GM23338 (cell line): ENCODE measurements around the gene ARHGAP28. TPM values are rescaled to one million over a fixed set of nuclear protein-coding genes. Genes with fewer than 3 reads are reported as not detected.

ENCODE experiments used
- ATAC-seq: fragments of 200-7000 bp; cut with Tn5 transposase; 3 replicates; pipeline ENCODE4 v1.9.1; 2020
- DNase-seq: peaks from one replicate; pipeline ENCODE4 v3.0.0-alpha.2; 2015; ENCODE audit warnings: low spot score
- H2AFZ ChIP-seq: fragments of 200-600 bp; sonication (generic); 2 replicates; pipeline ENCODE4 v1.8.0; 2016; ENCODE audit warnings: antibody characterized with exemption, mild to moderate bottlenecking, moderate library complexity
- H3F3A ChIP-seq: fragments of 200-600 bp; sonication (generic); replicated peaks from 2 replicates; pipeline ENCODE4 v1.8.0; 2017; ENCODE audit warnings: antibody characterized with exemption, mixed run types, low read depth
- H3K27ac ChIP-seq: fragments of 200-600 bp; sonication (generic); 2 replicates; pipeline ENCODE4 v1.6.1; 2016; ENCODE audit warnings: low read depth
- H3K27me3 ChIP-seq: fragments of 200-600 bp; sonication (generic); 2 replicates; pipeline ENCODE4 v1.8.0; 2016; ENCODE audit warnings: mild to moderate bottlenecking, mixed run types, moderate library complexity; ENCODE audit not compliant: insufficient read depth
- H3K36me3 ChIP-seq: fragments of 200-600 bp; sonication (generic); 2 replicates; pipeline ENCODE4 v1.8.0; 2016; ENCODE audit warnings: mild to moderate bottlenecking; ENCODE audit not compliant: insufficient read depth
- H3K4me1 ChIP-seq: fragments of 200-600 bp; sonication (generic); 2 replicates; pipeline ENCODE4 v1.8.0; 2016; ENCODE audit warnings: mild to moderate bottlenecking, moderate library complexity; ENCODE audit not compliant: insufficient read depth
- H3K4me2 ChIP-seq: fragments of 200-600 bp; sonication (generic); 2 replicates; pipeline ENCODE4 v1.7.1; 2017; ENCODE audit warnings: mixed run types
- H3K4me3 ChIP-seq: fragments of 200-600 bp; sonication (generic); 2 replicates; pipeline ENCODE4 v1.6.1; 2016; ENCODE audit warnings: mixed run types
- H3K79me2 ChIP-seq: fragments of 200-600 bp; sonication (generic); replicated peaks from 2 replicates; pipeline ENCODE4 v1.8.0; 2017; ENCODE audit warnings: mild to moderate bottlenecking; ENCODE audit not compliant: insufficient read depth
- H3K9me2 ChIP-seq: fragments of 200-600 bp; sonication (generic); 2 replicates; pipeline ENCODE4 v1.8.0; 2017; ENCODE audit not compliant: insufficient read depth
- H4K20me1 ChIP-seq: fragments of 200-600 bp; sonication (generic); replicated peaks from 2 replicates; pipeline ENCODE4 v1.8.0; 2017; ENCODE audit warnings: mild to moderate bottlenecking; ENCODE audit not compliant: insufficient read depth
- H3K27ac Mint-ChIP-seq: 2 replicates; pipeline ENCODE4 v1.8.0; 2020; ENCODE audit warnings: inconsistent platforms, mild to moderate bottlenecking, moderate library complexity, mixed read lengths
- H3K27me3 Mint-ChIP-seq: 3 replicates; pipeline ENCODE4 v1.8.0; 2022; ENCODE audit warnings: low read depth, mild to moderate bottlenecking, moderate library complexity, mixed read lengths, inconsistent platforms; ENCODE audit not compliant: insufficient read depth, poor library complexity
- H3K36me3 Mint-ChIP-seq: 3 replicates; pipeline ENCODE4 v1.8.0; 2021; ENCODE audit warnings: low read depth, mild to moderate bottlenecking, inconsistent platforms, moderate library complexity, mixed read lengths
- H3K4me1 Mint-ChIP-seq: 3 replicates; pipeline ENCODE4 v1.8.0; 2020; ENCODE audit warnings: mild to moderate bottlenecking, inconsistent platforms, mixed read lengths
- H3K4me3 Mint-ChIP-seq: 3 replicates; pipeline ENCODE4 v1.8.0; 2021; ENCODE audit warnings: moderate library complexity, mild to moderate bottlenecking, inconsistent platforms, mixed read lengths
- H3K9me3 Mint-ChIP-seq: 3 replicates; pipeline ENCODE4 v1.8.0; 2020; ENCODE audit warnings: moderate library complexity, mild to moderate bottlenecking, inconsistent platforms, mixed read lengths
- CREB1 ChIP-seq: fragments of 250-450 bp; sonication (Bioruptor Pico); IDR thresholded peaks from 2 replicates; pipeline ENCODE4 v1.5.0; 2020; ENCODE audit warnings: low read depth, mild to moderate bottlenecking, moderate library complexity
- EZH2 ChIP-seq: fragments of 200-600 bp; sonication (generic); IDR thresholded peaks from one replicate; pipeline ENCODE4 v1.8.0; 2017; ENCODE audit warnings: antibody characterized with exemption, mild to moderate bottlenecking, low read depth; ENCODE audit not compliant: unreplicated experiment
- EZH2phosphoT487 ChIP-seq: fragments of 200-600 bp; sonication (generic); IDR thresholded peaks from one replicate; pipeline ENCODE4 v1.8.1; 2018; ENCODE audit warnings: antibody characterized with exemption; ENCODE audit not compliant: unreplicated experiment
- JUNB ChIP-seq: IDR thresholded peaks from one replicate; pipeline ENCODE4 v1.6.1; 2016; ENCODE audit warnings: antibody characterized with exemption; ENCODE audit not compliant: unreplicated experiment
- NANOG ChIP-seq: IDR thresholded peaks from 2 replicates; pipeline ENCODE4 v1.6.1; 2016; ENCODE audit warnings: antibody characterized with exemption, borderline replicate concordance
- POLR2AphosphoS5 ChIP-seq: IDR thresholded peaks from 2 replicates; pipeline ENCODE4 v1.6.1; 2016; ENCODE audit warnings: antibody characterized with exemption, low read depth
- STAT1 ChIP-seq: IDR thresholded peaks from one replicate; pipeline ENCODE4 v1.6.1; 2016; ENCODE audit warnings: antibody characterized with exemption; ENCODE audit not compliant: unreplicated experiment
- ZNF114 ChIP-seq: fragments of 250-450 bp; sonication (Bioruptor Pico); IDR thresholded peaks from 2 replicates; pipeline ENCODE4 v1.5.0; 2020; ENCODE audit warnings: mild to moderate bottlenecking, moderate library complexity
- ZNF331 ChIP-seq: fragments of 250-450 bp; sonication (Bioruptor Pico); IDR thresholded peaks from 2 replicates; pipeline ENCODE4 v1.5.0; 2020; ENCODE audit warnings: low read depth, mild to moderate bottlenecking, moderate library complexity
- polyA plus RNA-seq: library from polyadenylated mRNA; unstranded; fragments of >200 nt; fragmentation: Nextera tagmentation; extraction: Ambion mirVana; gene quantifications from 2 replicates; pipeline ENCODE4 v1.2.1, GENCODE V29; 2016
- total RNA-seq: library from RNA; depleted of rRNA; stranded (reverse); fragments of >200 nt; shearing (Covaris generic); gene quantifications from 2 replicates; pipeline ENCODE4 v1.2.3, GENCODE V29; 2014
- TF ChIP-seq, protein P1 (sequence below): IDR thresholded peaks from 2 replicates; pipeline ENCODE4 v1.6.1; 2016; ENCODE audit warnings: antibody characterized with exemption
- TF ChIP-seq, protein P2 (sequence below): IDR thresholded peaks from one replicate; pipeline ENCODE4 v1.6.1; 2018; ENCODE audit warnings: antibody characterized with exemption; ENCODE audit not compliant: unreplicated experiment
- TF ChIP-seq, protein P3 (sequence below), 2 experiments: fragments of 200-600 bp in 1 of 2; sonication (generic) in 1 of 2; conservative IDR thresholded peaks; 2 replicates each; pipeline versions ENCODE4 v1.5.1 to v1.6.1; 2016 to 2017; ENCODE audit warnings: antibody characterized with exemption in 2 of 2, low read depth in 2 of 2, mild to moderate bottlenecking in 2 of 2, moderate library complexity in 1 of 2
- TF ChIP-seq, protein P4 (sequence below): fragments of 250-450 bp; sonication (Bioruptor Pico); IDR thresholded peaks from 2 replicates; pipeline ENCODE4 v1.5.0; 2020; ENCODE audit warnings: mild to moderate bottlenecking, moderate library complexity

Gene ARHGAP28
- total and polyA plus RNA-seq, 2 experiments from 2014 or later = 2.8 to 9.6 TPM

DNA sequence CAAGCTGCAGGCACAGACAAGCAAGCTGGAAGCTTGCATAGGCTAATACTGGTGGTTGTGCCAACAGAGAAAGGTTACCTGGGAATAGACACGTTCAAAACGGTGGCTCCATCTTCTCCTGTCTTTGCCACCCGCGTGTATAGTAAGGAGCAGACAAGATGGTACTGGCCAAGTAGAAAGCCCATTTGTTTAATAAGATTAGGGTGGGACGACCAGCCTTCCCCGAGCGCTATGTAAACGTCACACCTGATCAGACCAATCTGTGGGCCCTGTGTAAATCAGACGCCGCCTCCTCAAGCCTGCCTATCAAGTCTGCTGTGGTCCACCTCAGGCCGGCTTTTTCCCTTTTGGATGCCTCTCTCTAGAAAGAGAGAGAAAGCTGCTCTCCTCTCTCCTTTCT, 198.8 kb downstream of the ARHGAP28 start:
- Histone ChIP-seq H3K27me3 (no peaks in the 10 kb centered on the region), H3K4me2 (no peak overlapping the region), H3K36me3 (no peaks in the 10 kb centered on the region), H3K4me1 (no peaks in the 10 kb centered on the region), H3K4me3 (no peak overlapping the region), H3K79me2 (no peaks in the 10 kb centered on the region), H2AFZ (0 out of 2 replicates have a peak overlapping the region, but pooled peaks have one; percentile 18), H3F3A (no peaks in the 10 kb centered on the region), H4K20me1 (no peaks in the 10 kb centered on the region), H3K27ac (no peak overlapping the region), H3K9me2 (no peaks in the 10 kb centered on the region)
- DNase-seq (no peak), ATAC-seq (no peak)
- H3K27ac Mint-ChIP-seq = no peak overlapping the region
- no peaks in the 10 kb centered on the region; the same call in 2 of the 3 replicates for H3K9me3 Mint-ChIP-seq
- peaks cover 3% of the 10 kb centered on the region for H3K27me3 Mint-ChIP-seq
- TF ChIP-seq EZH2 (no peak), POLR2AphosphoS5 (no peak), ZNF114 (CRISPR knock-in tag) (no peak), ZNF331 (CRISPR knock-in tag) (no peak), STAT1 (no peak), NANOG (no peak), JUNB (no peak), CREB1 (CRISPR knock-in tag) (no peak), EZH2phosphoT487 (no peak)
- TF ChIP-seq, protein P1, sequence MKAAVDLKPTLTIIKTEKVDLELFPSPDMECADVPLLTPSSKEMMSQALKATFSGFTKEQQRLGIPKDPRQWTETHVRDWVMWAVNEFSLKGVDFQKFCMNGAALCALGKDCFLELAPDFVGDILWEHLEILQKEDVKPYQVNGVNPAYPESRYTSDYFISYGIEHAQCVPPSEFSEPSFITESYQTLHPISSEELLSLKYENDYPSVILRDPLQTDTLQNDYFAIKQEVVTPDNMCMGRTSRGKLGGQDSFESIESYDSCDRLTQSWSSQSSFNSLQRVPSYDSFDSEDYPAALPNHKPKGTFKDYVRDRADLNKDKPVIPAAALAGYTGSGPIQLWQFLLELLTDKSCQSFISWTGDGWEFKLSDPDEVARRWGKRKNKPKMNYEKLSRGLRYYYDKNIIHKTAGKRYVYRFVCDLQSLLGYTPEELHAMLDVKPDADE = no peak
- TF ChIP-seq, protein P2, sequence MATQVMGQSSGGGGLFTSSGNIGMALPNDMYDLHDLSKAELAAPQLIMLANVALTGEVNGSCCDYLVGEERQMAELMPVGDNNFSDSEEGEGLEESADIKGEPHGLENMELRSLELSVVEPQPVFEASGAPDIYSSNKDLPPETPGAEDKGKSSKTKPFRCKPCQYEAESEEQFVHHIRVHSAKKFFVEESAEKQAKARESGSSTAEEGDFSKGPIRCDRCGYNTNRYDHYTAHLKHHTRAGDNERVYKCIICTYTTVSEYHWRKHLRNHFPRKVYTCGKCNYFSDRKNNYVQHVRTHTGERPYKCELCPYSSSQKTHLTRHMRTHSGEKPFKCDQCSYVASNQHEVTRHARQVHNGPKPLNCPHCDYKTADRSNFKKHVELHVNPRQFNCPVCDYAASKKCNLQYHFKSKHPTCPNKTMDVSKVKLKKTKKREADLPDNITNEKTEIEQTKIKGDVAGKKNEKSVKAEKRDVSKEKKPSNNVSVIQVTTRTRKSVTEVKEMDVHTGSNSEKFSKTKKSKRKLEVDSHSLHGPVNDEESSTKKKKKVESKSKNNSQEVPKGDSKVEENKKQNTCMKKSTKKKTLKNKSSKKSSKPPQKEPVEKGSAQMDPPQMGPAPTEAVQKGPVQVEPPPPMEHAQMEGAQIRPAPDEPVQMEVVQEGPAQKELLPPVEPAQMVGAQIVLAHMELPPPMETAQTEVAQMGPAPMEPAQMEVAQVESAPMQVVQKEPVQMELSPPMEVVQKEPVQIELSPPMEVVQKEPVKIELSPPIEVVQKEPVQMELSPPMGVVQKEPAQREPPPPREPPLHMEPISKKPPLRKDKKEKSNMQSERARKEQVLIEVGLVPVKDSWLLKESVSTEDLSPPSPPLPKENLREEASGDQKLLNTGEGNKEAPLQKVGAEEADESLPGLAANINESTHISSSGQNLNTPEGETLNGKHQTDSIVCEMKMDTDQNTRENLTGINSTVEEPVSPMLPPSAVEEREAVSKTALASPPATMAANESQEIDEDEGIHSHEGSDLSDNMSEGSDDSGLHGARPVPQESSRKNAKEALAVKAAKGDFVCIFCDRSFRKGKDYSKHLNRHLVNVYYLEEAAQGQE = no peak
- TF ChIP-seq, protein P3, sequence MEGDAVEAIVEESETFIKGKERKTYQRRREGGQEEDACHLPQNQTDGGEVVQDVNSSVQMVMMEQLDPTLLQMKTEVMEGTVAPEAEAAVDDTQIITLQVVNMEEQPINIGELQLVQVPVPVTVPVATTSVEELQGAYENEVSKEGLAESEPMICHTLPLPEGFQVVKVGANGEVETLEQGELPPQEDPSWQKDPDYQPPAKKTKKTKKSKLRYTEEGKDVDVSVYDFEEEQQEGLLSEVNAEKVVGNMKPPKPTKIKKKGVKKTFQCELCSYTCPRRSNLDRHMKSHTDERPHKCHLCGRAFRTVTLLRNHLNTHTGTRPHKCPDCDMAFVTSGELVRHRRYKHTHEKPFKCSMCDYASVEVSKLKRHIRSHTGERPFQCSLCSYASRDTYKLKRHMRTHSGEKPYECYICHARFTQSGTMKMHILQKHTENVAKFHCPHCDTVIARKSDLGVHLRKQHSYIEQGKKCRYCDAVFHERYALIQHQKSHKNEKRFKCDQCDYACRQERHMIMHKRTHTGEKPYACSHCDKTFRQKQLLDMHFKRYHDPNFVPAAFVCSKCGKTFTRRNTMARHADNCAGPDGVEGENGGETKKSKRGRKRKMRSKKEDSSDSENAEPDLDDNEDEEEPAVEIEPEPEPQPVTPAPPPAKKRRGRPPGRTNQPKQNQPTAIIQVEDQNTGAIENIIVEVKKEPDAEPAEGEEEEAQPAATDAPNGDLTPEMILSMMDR (conservative IDR thresholded peaks at IDR 0.05; ENCODE audit: low read depth in 2 of 2) = no peak
- TF ChIP-seq, protein P4, sequence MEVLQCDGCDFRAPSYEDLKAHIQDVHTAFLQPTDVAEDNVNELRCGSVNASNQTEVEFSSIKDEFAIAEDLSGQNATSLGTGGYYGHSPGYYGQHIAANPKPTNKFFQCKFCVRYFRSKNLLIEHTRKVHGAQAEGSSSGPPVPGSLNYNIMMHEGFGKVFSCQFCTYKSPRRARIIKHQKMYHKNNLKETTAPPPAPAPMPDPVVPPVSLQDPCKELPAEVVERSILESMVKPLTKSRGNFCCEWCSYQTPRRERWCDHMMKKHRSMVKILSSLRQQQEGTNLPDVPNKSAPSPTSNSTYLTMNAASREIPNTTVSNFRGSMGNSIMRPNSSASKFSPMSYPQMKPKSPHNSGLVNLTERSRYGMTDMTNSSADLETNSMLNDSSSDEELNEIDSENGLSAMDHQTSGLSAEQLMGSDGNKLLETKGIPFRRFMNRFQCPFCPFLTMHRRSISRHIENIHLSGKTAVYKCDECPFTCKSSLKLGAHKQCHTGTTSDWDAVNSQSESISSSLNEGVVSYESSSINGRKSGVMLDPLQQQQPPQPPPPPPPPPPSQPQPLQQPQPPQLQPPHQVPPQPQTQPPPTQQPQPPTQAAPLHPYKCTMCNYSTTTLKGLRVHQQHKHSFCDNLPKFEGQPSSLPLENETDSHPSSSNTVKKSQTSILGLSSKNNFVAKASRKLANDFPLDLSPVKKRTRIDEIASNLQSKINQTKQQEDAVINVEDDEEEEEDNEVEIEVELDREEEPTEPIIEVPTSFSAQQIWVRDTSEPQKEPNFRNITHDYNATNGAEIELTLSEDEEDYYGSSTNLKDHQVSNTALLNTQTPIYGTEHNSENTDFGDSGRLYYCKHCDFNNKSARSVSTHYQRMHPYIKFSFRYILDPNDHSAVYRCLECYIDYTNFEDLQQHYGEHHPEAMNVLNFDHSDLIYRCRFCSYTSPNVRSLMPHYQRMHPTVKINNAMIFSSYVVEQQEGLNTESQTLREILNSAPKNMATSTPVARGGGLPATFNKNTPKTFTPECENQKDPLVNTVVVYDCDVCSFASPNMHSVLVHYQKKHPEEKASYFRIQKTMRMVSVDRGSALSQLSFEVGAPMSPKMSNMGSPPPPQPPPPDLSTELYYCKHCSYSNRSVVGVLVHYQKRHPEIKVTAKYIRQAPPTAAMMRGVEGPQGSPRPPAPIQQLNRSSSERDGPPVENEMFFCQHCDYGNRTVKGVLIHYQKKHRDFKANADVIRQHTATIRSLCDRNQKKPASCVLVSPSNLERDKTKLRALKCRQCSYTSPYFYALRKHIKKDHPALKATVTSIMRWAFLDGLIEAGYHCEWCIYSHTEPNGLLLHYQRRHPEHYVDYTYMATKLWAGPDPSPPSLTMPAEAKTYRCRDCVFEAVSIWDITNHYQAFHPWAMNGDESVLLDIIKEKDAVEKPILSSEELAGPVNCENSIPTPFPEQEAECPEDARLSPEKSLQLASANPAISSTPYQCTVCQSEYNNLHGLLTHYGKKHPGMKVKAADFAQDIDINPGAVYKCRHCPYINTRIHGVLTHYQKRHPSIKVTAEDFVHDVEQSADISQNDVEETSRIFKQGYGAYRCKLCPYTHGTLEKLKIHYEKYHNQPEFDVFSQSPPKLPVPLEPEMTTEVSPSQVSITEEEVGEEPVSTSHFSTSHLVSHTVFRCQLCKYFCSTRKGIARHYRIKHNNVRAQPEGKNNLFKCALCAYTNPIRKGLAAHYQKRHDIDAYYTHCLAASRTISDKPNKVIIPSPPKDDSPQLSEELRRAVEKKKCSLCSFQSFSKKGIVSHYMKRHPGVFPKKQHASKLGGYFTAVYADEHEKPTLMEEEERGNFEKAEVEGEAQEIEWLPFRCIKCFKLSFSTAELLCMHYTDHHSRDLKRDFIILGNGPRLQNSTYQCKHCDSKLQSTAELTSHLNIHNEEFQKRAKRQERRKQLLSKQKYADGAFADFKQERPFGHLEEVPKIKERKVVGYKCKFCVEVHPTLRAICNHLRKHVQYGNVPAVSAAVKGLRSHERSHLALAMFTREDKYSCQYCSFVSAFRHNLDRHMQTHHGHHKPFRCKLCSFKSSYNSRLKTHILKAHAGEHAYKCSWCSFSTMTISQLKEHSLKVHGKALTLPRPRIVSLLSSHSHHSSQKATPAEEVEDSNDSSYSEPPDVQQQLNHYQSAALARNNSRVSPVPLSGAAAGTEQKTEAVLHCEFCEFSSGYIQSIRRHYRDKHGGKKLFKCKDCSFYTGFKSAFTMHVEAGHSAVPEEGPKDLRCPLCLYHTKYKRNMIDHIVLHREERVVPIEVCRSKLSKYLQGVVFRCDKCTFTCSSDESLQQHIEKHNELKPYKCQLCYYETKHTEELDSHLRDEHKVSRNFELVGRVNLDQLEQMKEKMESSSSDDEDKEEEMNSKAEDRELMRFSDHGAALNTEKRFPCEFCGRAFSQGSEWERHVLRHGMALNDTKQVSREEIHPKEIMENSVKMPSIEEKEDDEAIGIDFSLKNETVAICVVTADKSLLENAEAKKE (CRISPR knock-in tag) = no peak
- H3K36me3 Mint-ChIP-seq = no peaks in the 10 kb centered on the region; the same call in 2 of the 3 replicates
- H3K4me3 Mint-ChIP-seq = no peak overlapping the region
- H3K4me1 Mint-ChIP-seq = no peaks in the 10 kb centered on the region
